C4-2B (cell line): Measurements from ENCODE around the gene MON1B.

ENCODE experiments used
- CTCF ChIP-seq: fragments of 450-650 bp; conservative IDR thresholded peaks from 2 replicates; pipeline ENCODE4 v1.5.1; 2017; ENCODE audit warnings: mild to moderate bottlenecking
- ZFX ChIP-seq: fragments of 450-650 bp; IDR thresholded peaks from 2 replicates; pipeline ENCODE4 v1.6.1; 2017

GRCh38 chr16:77213542-77214106 lies 22.6 kb downstream of the MON1B start:
- TF ChIP-seq CTCF (no peak), ZFX (no peak)
